Measurements from ENCODE around the gene DIP2C.
"Not testable (repeated sequence)": the region's sequence is repeated elsewhere in the genome, so short reads cannot be mapped to it uniquely, and the experiment has no call there.

Gene DIP2C

GRCh38 chr10:517241-517830 lies 172.1 kb downstream of the DIP2C start:
- no peak for DNase-seq (ENCODE audit: low read depth in 3 of 3)

GRCh38 chr10:516764-517163 lies 172.7 kb downstream of the DIP2C start:
- DNase-seq (ENCODE audit: low read depth in 3 of 3) = no peak

GRCh38 chr10:515674-516073 lies 173.8 kb downstream of the DIP2C start:
- no peak for DNase-seq (ENCODE audit: low read depth in 3 of 3)

- no peak for DNase-seq (ENCODE audit: low read depth in 3 of 3)
Measured at GRCh38 chr10:514137-514671, 175.3 kb downstream of the DIP2C start.

- no peak for DNase-seq (ENCODE audit: low read depth in 3 of 3)
Measured at GRCh38 chr10:513393-513792, 176.1 kb downstream of the DIP2C start.

GRCh38 chr10:512661-513060 lies 176.8 kb downstream of the DIP2C start:
- not testable (repeated sequence) for DNase-seq (ENCODE audit: low read depth in 3 of 3)

- DNase-seq (ENCODE audit: low read depth in 3 of 3) = no peak
Measured at GRCh38 chr10:511849-512191, 177.6 kb downstream of the DIP2C start.

GRCh38 chr10:511101-511848 lies 178.2 kb downstream of the DIP2C start:
- peak; percentile 66 to 83 (median 76) for DNase-seq (ENCODE audit: low read depth in 3 of 3)

GRCh38 chr10:510415-510881 lies 179.0 kb downstream of the DIP2C start:
- DNase-seq (ENCODE audit: low read depth in 3 of 3) = no peak

- DNase-seq (ENCODE audit: low read depth in 3 of 3) = no peak
Measured at GRCh38 chr10:509361-510102, 179.9 kb downstream of the DIP2C start.

GRCh38 chr10:508726-509125 lies 180.7 kb downstream of the DIP2C start:
- no peak for DNase-seq (ENCODE audit: low read depth in 3 of 3)

GRCh38 chr10:507908-508444 lies 181.5 kb downstream of the DIP2C start:
- no peak for DNase-seq (ENCODE audit: low read depth in 3 of 3)

GRCh38 chr10:507355-507699 lies 182.1 kb downstream of the DIP2C start:
- DNase-seq (ENCODE audit: low read depth in 3 of 3) = no peak

- DNase-seq (ENCODE audit: low read depth in 3 of 3) = no peak
Measured at GRCh38 chr10:506451-507354, 182.8 kb downstream of the DIP2C start.

- DNase-seq (ENCODE audit: low read depth in 3 of 3) = no peak
Measured at GRCh38 chr10:505419-505818, 184.0 kb downstream of the DIP2C start.

GRCh38 chr10:504806-505205 lies 184.7 kb downstream of the DIP2C start:
- DNase-seq (ENCODE audit: low read depth in 3 of 3) = no peak

- DNase-seq (ENCODE audit: low read depth in 3 of 3) = no peak
Measured at GRCh38 chr10:504121-504611, 185.3 kb downstream of the DIP2C start.

GRCh38 chr10:501596-501995 lies 187.9 kb downstream of the DIP2C start:
- no peak for DNase-seq (ENCODE audit: low read depth in 3 of 3)

- no peak for DNase-seq (ENCODE audit: low read depth in 3 of 3)
Measured at GRCh38 chr10:500876-501275, 188.6 kb downstream of the DIP2C start.

- DNase-seq (ENCODE audit: low read depth in 3 of 3) = no peak
Measured at GRCh38 chr10:499991-500390, 189.5 kb downstream of the DIP2C start.

GRCh38 chr10:498760-499435 lies 190.6 kb downstream of the DIP2C start:
- DNase-seq (ENCODE audit: low read depth in 3 of 3) = no peak
